ENCODE results near the gene LRRC61.

- no peak for TF ChIP-seq POLR2AphosphoS5 (IDR thresholded peaks at IDR 0.05; ENCODE audit: low read depth, low read length)
- TF ChIP-seq SIN3A (IDR thresholded peaks at IDR 0.05; ENCODE audit: borderline replicate concordance, insufficient read depth, low read length), result no peak
Measured at GRCh38 chr7:150342121-150342408, 18.9 kb downstream of the LRRC61 start.

Measured in PFSK-1 (cell line).